ENCODE data around the gene NDUFA13.
"Not testable (repeated sequence)": the region's sequence is repeated elsewhere in the genome, so short reads cannot be mapped to it uniquely, and the experiment has no call there.

NDUFA13 gene

GRCh38 chr19:19515642-19516519 is at the start of gene NDUFA13:
Gene NDUFA13, plus strand, starts transcription at chr19:19516225. Its CDS starts 14 bp downstream, at chr19:19516239.
- DNase-seq, result peak; percentile 96

DNA sequence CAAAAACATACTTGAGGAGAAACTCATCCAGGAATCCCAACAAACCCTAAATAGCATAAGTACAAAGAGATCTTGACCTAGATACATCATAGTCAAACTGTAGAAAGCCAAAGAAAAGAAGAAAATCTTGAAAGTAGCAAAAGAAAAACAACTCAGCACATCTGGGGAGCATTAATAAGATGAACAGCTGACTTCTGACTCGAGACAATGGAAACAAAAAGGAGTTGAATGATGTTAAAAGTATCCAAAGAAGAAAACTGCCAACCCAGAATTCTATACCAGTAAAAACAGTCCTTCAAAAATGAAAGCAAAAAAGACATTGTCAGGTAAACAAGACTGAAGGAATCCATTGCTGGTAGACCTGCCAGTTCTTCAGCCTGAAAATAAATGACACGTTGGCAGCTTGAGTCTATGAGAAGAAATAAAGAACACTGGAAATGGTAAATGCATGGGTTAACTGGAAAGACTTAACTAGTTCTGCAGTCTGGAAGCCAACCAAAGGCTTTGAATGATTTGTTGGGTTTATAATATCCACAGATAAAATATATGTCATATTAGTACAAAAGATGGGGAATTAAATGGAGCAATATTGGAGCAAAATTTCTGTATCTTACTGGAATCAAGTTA is 47.5 kb upstream of the NDUFA13 start:
- DNase-seq, result no peak

- DNase-seq, result no peak
Measured at GRCh38 chr19:19470579-19470978, 45.4 kb upstream of the NDUFA13 start.

GRCh38 chr19:19471682-19472081 is 44.3 kb upstream of the NDUFA13 start:
- DNase-seq, result no peak

DNA sequence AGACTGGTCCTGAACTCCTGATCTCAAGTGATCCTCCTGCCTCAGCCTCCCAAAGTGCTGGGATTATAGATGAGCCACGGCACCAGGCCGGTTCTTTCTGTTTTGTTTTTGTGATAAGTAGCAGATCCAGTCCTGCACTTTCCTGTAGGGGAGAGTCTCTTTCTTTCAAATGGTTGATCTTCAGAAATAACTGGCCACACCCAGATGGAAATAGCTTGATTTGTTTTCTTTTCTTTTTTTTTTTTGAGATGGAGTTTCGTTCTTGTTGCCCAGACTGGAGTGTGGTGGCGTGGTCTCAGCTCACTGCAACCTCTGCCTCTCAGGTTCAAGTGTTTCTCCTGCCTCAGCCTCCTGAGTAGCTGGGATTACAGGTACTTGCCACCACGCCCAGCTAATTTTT is 43.9 kb upstream of the NDUFA13 start:
- not testable (repeated sequence) for DNase-seq

DNA sequence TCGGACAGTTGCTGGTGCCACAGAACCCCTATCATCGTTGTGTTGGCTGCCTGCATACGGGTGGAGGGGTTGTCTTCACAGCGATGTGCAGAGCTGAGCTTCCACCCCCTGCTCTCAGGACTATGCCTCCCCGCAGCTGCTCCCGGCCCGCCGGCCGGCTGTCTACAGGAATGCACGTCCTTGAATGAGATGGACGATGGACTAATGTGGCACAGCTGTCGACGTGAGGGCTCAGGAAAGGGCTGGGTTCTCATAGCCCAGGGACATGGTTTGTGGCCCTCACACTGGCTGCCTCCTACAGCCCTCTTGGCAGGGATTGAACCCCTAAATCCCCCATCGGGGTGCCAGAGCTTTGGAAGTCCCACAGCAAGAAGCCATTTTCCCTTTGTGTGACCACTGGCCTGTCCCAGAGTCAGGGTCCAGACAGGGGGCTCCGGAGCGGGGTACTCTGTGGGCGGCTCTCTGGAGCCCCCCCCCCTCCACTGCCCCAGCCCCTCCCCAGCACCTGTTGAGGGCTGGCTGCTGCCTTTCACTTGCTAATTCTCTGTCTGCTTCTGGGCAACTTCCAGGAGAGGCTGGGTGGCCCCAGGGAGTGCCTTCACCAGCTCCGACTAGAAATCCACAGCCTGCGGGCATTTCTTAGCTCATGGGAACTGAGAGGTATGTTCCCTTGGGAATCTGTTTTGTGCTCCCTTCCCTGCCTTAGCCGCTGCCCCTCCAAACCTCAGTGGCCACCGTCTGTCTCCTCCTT is 40.8 kb upstream of the NDUFA13 start:
- DNase-seq, result no peak

GRCh38 chr19:19475849-19476828 is 39.9 kb upstream of the NDUFA13 start:
- no peak for DNase-seq

- no peak for DNase-seq
Measured at GRCh38 chr19:19477705-19478383, 38.2 kb upstream of the NDUFA13 start.

- peak; percentile 57 for DNase-seq
Measured at GRCh38 chr19:19480688-19481087, 35.3 kb upstream of the NDUFA13 start.

GRCh38 chr19:19482809-19483596 is 33.0 kb upstream of the NDUFA13 start:
- DNase-seq, result no peak

- no peak for DNase-seq
Measured at GRCh38 chr19:19485161-19485997, 30.6 kb upstream of the NDUFA13 start.

- no peak for DNase-seq
Measured at GRCh38 chr19:19485998-19486290, 30.1 kb upstream of the NDUFA13 start.

GRCh38 chr19:19486343-19487076 is 29.5 kb upstream of the NDUFA13 start:
- DNase-seq, result no peak

DNA sequence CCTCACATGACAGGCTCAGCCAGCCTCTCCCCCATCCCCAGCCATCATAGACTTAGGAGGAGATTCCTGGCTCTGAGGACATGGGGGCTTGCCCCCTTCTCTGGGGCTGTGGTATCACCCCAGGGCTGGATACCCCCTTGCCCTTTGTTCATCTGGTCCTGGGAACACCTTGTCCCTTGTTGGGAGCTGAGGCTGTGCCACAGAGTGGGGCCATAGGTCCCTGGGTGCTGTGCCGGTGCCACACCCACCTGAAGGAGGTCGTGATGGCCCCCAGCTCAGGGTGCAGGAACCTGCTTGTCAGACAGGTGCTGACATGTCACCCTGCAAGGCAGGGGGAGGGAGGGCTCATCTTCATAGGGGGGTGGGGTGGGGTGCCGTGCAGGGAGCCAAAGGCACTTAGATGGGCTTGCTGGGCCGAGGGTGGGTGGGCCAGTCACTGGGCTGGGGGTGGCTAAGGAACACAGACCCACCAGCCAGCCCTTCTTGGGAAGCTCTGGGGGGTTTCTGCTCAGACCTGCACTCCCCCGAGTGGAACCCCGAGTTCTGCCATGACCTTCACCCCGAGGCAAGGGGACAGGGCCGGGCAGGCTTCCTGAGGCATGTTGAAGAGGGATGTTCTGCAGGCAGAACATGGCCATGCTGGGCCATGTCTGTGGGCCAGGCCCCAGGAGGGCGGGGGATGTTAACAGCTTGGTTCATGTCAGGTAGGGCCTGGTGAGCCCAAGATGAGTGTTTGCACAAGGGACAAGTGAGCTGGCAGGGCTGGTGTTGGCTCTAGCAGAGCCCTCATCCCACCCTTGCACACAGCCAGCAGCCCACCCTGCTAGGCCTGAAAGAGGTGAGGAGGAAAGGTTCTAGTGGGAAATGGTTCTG is 28.7 kb upstream of the NDUFA13 start:
- DNase-seq, result no peak

GRCh38 chr19:19487950-19488874 is 27.8 kb upstream of the NDUFA13 start:
- DNase-seq, result no peak

GRCh38 chr19:19488875-19489690 is 26.9 kb upstream of the NDUFA13 start:
- peak; percentile 96 for DNase-seq

All from activated CD4-positive, alpha-beta T cell treated with anti-CD3 and anti-CD28 coated beads, Interleukin-2, Interleukin-6, amounts not matched to agents 100 ng/mL and 50 ng/mL, durations not matched to agents 16 hours and 8 hours (primary cell).